NCI-H524 treated with DMSO at 0.1 percent for 48 hours (cell line): ENCODE data around the gene PMPCA.

Source experiments
- DNase-seq: peaks from one replicate; lab custom pipeline; 2025; lab: John Stamatoyannopoulos, UW

Gene PMPCA

GRCh38 chr9:136456258-136456657 is 45.8 kb downstream of the PMPCA start:
- no peak for DNase-seq

- DNase-seq, result no peak
These were observed 46.9 kb downstream of the PMPCA start for GRCh38 chr9:136457326-136457725.

GRCh38 chr9:136459425-136459824 is 49.0 kb downstream of the PMPCA start:
- DNase-seq, result no peak

DNA sequence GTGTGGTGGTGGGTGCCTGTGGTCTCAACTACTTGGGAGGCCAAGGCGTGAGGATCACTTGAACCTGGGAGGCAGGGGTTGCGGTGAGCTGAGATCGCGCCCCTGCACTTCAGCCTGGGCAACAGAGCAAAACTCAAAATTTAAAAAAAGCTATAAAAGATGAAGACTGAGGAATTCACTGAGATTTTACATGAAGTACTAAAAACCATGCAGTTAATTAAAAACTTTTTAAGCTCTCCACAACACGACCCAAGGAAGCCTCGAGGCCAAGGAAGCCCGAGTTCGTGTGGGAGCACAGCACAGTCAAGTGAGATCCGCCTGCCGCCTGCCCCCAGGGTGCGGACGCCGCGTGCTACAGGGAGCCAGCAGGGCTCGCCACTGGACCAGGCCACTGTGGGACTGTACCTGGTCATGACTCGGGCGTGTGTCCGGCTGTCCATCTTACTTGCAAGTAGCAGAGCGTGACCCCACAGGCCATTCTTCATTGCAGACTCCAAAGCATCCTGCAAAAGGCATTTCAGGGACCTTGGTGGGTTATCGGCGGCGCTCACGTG is 50.4 kb downstream of the PMPCA start:
- DNase-seq, result no peak

GRCh38 chr9:136462664-136463063 is 52.2 kb downstream of the PMPCA start:
- no peak for DNase-seq

GRCh38 chr9:136463578-136463977 is 53.1 kb downstream of the PMPCA start:
- no peak for DNase-seq

GRCh38 chr9:136464241-136464640 is 53.8 kb downstream of the PMPCA start:
- no peak for DNase-seq

DNA sequence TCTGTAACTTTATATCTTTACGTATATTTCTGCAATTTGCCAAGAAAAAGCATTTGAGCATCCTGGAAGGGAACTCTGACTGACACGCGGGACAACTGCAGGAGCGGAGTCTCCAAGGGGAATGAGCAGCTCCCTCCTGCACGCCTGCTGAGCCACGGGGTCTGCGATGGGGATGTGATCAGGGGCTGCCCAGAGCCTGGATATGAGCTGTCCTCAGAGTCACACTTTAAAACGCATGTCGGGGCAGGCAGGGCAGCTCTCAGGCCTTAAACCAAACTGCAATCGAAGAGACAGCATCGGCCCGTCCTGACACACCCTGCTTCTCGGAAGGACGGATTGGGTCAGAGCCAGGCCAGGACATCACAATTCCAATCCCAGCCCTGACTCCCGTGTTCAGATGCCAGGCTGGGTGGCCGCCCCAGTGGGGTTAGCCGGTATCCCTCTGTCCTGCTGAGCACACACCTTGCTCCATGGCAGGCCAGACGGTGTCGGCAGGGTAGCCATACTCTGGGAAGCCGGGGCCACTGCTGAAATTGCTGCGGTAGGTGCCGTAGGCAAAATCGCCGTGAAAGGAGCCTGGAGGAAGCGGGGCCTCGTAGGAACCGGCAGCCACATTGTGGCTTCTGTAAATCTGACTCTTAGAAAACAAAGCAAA is 55.2 kb downstream of the PMPCA start:
- DNase-seq, result no peak

GRCh38 chr9:136466155-136466541 is 55.7 kb downstream of the PMPCA start:
- DNase-seq, result no peak

- no peak for DNase-seq
These were observed 57.3 kb downstream of the PMPCA start for GRCh38 chr9:136467766-136468165.

- no peak for DNase-seq
These were observed 59.9 kb downstream of the PMPCA start for GRCh38 chr9:136470356-136470755.

- no peak for DNase-seq
These were observed 60.5 kb downstream of the PMPCA start for GRCh38 chr9:136470792-136471469.

DNA sequence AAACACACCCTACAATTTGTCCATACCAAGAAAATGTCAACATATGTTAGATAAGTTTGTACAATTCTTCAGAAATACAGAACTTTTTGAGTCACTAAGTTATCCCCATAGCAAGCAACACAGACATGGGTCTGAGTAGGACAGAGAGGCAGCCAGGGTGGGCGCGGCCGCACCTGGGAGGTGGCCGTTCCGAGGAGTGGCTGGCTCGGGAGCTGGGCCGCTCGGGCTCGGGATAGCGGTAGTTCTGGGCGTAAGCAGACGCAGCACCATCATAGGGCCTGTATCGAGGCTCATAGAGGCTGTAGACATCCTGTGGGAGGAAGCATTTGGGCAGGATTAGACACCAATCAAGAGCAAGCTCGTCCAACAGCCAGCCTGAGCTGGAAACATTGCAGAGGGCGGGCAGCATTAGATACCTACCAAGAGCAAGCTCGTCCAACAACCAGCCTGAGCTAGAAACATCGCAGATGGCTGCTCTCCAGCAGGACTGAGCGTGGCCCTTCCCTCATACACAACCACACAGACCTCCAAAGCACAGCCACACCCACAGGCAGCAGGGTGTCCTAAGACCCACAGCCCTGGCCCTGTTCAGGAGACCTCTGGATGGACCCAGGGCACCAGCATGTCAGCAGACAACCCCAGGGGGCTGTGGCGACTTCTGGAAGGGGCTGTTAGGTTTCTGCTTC is 61.5 kb downstream of the PMPCA start:
- DNase-seq, result no peak

- no peak for DNase-seq
These were observed 62.3 kb downstream of the PMPCA start for GRCh38 chr9:136472640-136473353.

DNA sequence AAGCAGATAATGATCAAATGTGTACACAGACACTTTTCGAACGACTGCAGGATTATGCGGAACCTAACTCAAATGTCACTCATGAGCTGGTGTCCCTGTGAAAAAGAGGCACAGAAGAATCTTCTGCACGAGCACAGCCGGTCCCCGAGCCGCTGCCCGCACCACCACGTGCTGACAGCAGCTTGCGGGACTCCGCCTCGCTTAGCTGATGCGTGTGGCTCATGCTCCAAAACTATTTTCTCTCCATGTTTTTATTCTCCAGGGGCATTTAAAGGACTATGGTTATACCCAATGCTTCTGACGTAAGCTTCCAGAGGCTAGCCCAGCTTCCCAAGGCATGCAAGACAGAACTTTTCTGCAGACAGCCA is 62.9 kb downstream of the PMPCA start:
- DNase-seq, result no peak
